Body of pancreas (tissue), 4 donors: ENCODE measurements around the gene MAGEA2B.
"Not testable (repeated sequence)": the region's sequence is repeated elsewhere in the genome, so short reads cannot be mapped to it uniquely, and the experiment has no call there.

Experiments used
- CTCF ChIP-seq, 7 experiments: fragments of 450-650 bp in 4 of 7; fragments of 200-600 bp in 3 of 7; sonication (generic) in 3 of 7; IDR thresholded peaks; one replicate each; pipeline ENCODE4 v1.5.1; 2016 to 2019; ENCODE audit warnings: antibody characterized with exemption in 7 of 7
- POLR2A ChIP-seq, 3 donors: fragments of 450-650 bp; IDR thresholded peaks; one replicate each; pipeline ENCODE4 v1.6.1; 2016; ENCODE audit warnings: antibody characterized with exemption in 3 of 3, mild to moderate bottlenecking in 2 of 3

- not testable (repeated sequence) for TF ChIP-seq CTCF, POLR2A (IDR thresholded peaks at IDR 0.05)
Observed at GRCh38 chrX:152681012-152681411, 33.4 kb upstream of the MAGEA2B start.
